Neural crest cell (in vitro differentiated cells): Measurements from ENCODE around the gene MXI1. TPM values are rescaled to one million over a fixed set of nuclear protein-coding genes. Genes with fewer than 3 reads are reported as not detected.

Experiments
- DNase-seq: peaks from one replicate; pipeline ENCODE4 v3.0.0; 2021; ENCODE audit warnings: low read depth, mixed read lengths, low spot score
- H3K27ac Mint-ChIP-seq: one replicate; pipeline ENCODE4 v1.8.0; 2021; ENCODE audit warnings: mild to moderate bottlenecking, mixed read lengths; ENCODE audit not compliant: unreplicated experiment
- H3K27me3 Mint-ChIP-seq: 2 replicates; pipeline ENCODE4 v1.8.0; 2021; ENCODE audit warnings: low read depth, mild to moderate bottlenecking, mixed read lengths
- H3K36me3 Mint-ChIP-seq: 2 replicates; pipeline ENCODE4 v1.8.0; 2021; ENCODE audit warnings: low read depth, mild to moderate bottlenecking, mixed read lengths
- H3K4me1 Mint-ChIP-seq: 2 replicates; pipeline ENCODE4 v1.8.0; 2021; ENCODE audit warnings: mixed read lengths
- H3K4me3 Mint-ChIP-seq: one replicate; pipeline ENCODE4 v1.8.0; 2021; ENCODE audit warnings: mild to moderate bottlenecking, mixed read lengths
- H3K9me3 Mint-ChIP-seq: 2 replicates; pipeline ENCODE4 v1.8.0; 2021; ENCODE audit warnings: mixed read lengths
- CTCF ChIP-seq: fragments of 200-600 bp; sonication (generic); conservative IDR thresholded peaks from 2 replicates; pipeline ENCODE4 v1.5.0; 2021; ENCODE audit warnings: antibody characterized with exemption, mild to moderate bottlenecking
- total RNA-seq: library from RNA; stranded (reverse); gene quantifications from 2 replicates; pipeline ENCODE4 v1.2.1, GENCODE V29; 2021

The MXI1 gene
- total RNA-seq, 1 donor from 2014 or later: 18.6 TPM

- Mint-ChIP-seq H3K36me3 (no peaks in the 10 kb centered on the region), H3K27ac (peak overlapping the region; percentile 98), H3K27me3 (peaks cover 7% of the 10 kb centered on the region), H3K4me1 (peaks cover 55% of the 10 kb centered on the region), H3K9me3 (no peaks in the 10 kb centered on the region), H3K4me3 (peak overlapping the region; percentile 93)
- DNase-seq: peak; percentile 94
- TF ChIP-seq CTCF: no peak
Observed at GRCh38 chr10:110210674-110211464, 3.5 kb downstream of the MXI1 start.

GRCh38 chr10:110211465-110211843 lies 4.0 kb downstream of the MXI1 start:
- H3K27ac Mint-ChIP-seq: peak overlapping the region; percentile 9
- no peak for TF ChIP-seq CTCF
- peaks cover 54% of the 10 kb centered on the region for H3K4me1 Mint-ChIP-seq
- H3K36me3 Mint-ChIP-seq: no peaks in the 10 kb centered on the region
- no peak for DNase-seq
- H3K9me3 Mint-ChIP-seq: no peaks in the 10 kb centered on the region
- peak overlapping the region; percentile 93 for H3K4me3 Mint-ChIP-seq
- peaks cover 3% of the 10 kb centered on the region for H3K27me3 Mint-ChIP-seq

- H3K27ac Mint-ChIP-seq: no peak overlapping the region
- no peak for DNase-seq
Observed at GRCh38 chr10:110212119-110213006, 5.0 kb downstream of the MXI1 start.

GRCh38 chr10:110214371-110214826 lies 7.0 kb downstream of the MXI1 start:
- no peak overlapping the region for H3K27ac Mint-ChIP-seq
- TF ChIP-seq CTCF: no peak
- no peaks in the 10 kb centered on the region for H3K36me3 Mint-ChIP-seq
- H3K27me3 Mint-ChIP-seq: no peaks in the 10 kb centered on the region
- H3K9me3 Mint-ChIP-seq: no peaks in the 10 kb centered on the region
- peaks cover 41% of the 10 kb centered on the region for H3K4me1 Mint-ChIP-seq
- DNase-seq: no peak
- no peak overlapping the region for H3K4me3 Mint-ChIP-seq

More at GRCh38 chr10:110212119-110213006, 5.0 kb downstream of the MXI1 start:
- H3K9me3 Mint-ChIP-seq: no peaks in the 10 kb centered on the region
- TF ChIP-seq CTCF: no peak
- H3K4me1 Mint-ChIP-seq: peaks cover 47% of the 10 kb centered on the region
- no peaks in the 10 kb centered on the region for H3K36me3 Mint-ChIP-seq
- H3K27me3 Mint-ChIP-seq: no peaks in the 10 kb centered on the region
- H3K4me3 Mint-ChIP-seq: peak overlapping the region; percentile 93

- no peaks in the 10 kb centered on the region for H3K36me3 Mint-ChIP-seq
- no peak overlapping the region for H3K27ac Mint-ChIP-seq
- DNase-seq: no peak
- no peaks in the 10 kb centered on the region for H3K9me3 Mint-ChIP-seq
- H3K4me3 Mint-ChIP-seq: no peak overlapping the region
- no peak for TF ChIP-seq CTCF
- H3K4me1 Mint-ChIP-seq: peaks cover 44% of the 10 kb centered on the region
- H3K27me3 Mint-ChIP-seq: no peaks in the 10 kb centered on the region
Observed at GRCh38 chr10:110215286-110216170, 8.1 kb downstream of the MXI1 start.
